ENCODE measurements around the gene DNM2.
"Not testable (repeated sequence)": the region's sequence is repeated elsewhere in the genome, so short reads cannot be mapped to it uniquely, and the experiment has no call there.

The DNM2 gene

DNA sequence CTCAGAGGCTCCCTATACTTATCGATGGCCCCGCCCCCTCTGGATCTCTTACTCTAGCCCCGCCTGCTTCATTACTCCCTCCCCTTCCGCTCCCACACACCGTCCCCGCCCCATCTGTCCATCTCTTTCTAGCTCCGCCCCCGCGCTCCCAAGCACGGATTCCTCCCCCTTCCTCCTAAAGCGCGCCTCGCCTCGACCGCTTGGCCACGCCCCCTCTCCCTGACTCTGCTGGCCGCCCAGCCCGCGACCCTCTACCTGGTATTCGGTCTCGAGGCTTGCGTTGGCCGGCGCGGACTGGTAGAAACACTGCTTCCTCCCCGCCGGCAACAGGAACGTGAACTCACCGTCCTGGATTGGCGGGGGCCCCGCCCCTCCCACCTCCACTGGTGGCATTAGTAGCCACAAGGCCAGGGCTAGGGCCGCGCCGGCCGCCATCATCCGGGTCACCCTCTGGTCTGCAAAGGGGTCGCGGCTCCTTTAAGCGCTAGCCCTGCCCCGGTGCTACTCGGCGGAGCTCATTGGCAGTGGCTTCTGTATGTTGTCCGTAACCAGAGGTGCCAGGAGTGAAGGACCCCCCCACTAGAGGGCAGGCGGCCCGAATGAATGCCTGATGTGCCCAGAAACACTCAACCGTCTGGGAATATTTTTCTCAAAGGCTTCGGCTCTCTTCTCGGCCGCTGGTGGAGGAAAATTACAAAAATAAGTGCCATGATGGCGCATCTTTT lies 118.0 kb downstream of the DNM2 start, which contains the start of gene TMED1:
TMED1 (minus strand) TSS at position 459 of the 725 bp plus-strand sequence; CDS start at position 438, 21 bp downstream.
- Mint-ChIP-seq H3K36me3 (peaks cover 24% of the 10 kb centered on the region), H3K27me3 (peaks cover 4% of the 10 kb centered on the region), H3K4me1 (peaks cover 15% of the 10 kb centered on the region), H3K27ac (peak within 1 kb of the TSS; percentile 98), H3K9me3 (peaks cover 13% of the 10 kb centered on the region), H3K4me3 (peak within 1 kb of the TSS; percentile 91)
- DNase-seq = peak; percentile 99
- CTCF ChIA-PET = interaction anchor here (0.6 to 4.9 kb wide), 8 partner anchors 9 to 682 kb away, joined by 3 to 37 read pairs (median 4); partner anchors contain the start of gene DNM2

GRCh38 chr19:10836479-10837330 lies 118.8 kb downstream of the DNM2 start:
- peak overlapping the region; percentile 91 for H3K4me3 Mint-ChIP-seq
- peak overlapping the region; percentile 98 for H3K27ac Mint-ChIP-seq
- CTCF ChIA-PET = interaction anchor here (0.6 to 4.9 kb wide), 5 partner anchors 16 to 120 kb away, joined by 3 to 37 read pairs (median 4); partner anchors contain the start of gene DNM2
- H3K9me3 Mint-ChIP-seq = peaks cover 13% of the 10 kb centered on the region
- H3K27me3 Mint-ChIP-seq = peaks cover 4% of the 10 kb centered on the region
- H3K36me3 Mint-ChIP-seq = peaks cover 24% of the 10 kb centered on the region
- peak; percentile 90 for DNase-seq
- peaks cover 15% of the 10 kb centered on the region for H3K4me1 Mint-ChIP-seq

GRCh38 chr19:10837649-10838048 lies 119.8 kb downstream of the DNM2 start:
- CTCF ChIA-PET = interaction anchor here (4.9 kb wide), 1 partner anchor 26 kb away, joined by 37 read pairs; no protein-coding TSS in a partner anchor
- H3K4me1 Mint-ChIP-seq = peaks cover 15% of the 10 kb centered on the region
- not testable (repeated sequence) for H3K27ac Mint-ChIP-seq

DNA sequence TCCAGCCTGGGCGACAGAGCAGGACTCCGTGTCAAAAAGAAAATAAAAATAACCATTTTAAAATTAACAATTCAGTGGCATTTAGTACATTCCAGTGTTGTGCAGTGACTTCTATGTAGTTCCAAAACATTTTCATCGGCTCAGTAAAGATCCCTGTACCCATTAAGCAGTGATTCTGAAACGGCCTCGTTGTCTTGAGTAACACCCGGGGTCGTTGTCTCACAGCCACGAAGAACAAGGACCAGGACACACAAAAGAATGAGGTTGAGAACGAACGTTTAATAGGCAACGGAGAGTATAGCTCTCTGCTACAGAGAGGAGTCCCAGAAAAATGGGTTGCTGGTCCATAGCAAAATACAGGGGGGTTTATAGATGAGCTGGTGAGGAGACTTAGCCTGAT lies 120.5 kb downstream of the DNM2 start:
- Mint-ChIP-seq H3K27ac (no peak overlapping the region), H3K4me1 (peaks cover 15% of the 10 kb centered on the region), H3K36me3 (peaks cover 15% of the 10 kb centered on the region), H3K27me3 (peaks cover 4% of the 10 kb centered on the region), H3K4me3 (no peak overlapping the region), H3K9me3 (peaks cover 13% of the 10 kb centered on the region)
- CTCF ChIA-PET = interaction anchor here (0.8 to 4.9 kb wide), 3 partner anchors 17 to 26 kb away, joined by 3 to 37 read pairs (median 4); no protein-coding TSS in a partner anchor
- DNase-seq = no peak

More at GRCh38 chr19:10837649-10838048, 119.8 kb downstream of the DNM2 start:
- not testable (repeated sequence) for H3K27me3 Mint-ChIP-seq, DNase-seq, H3K4me3 Mint-ChIP-seq
- Mint-ChIP-seq H3K36me3 (peaks cover 21% of the 10 kb centered on the region), H3K9me3 (peaks cover 13% of the 10 kb centered on the region)

- CTCF ChIA-PET = interaction anchor here (0.8 to 4.9 kb wide), 3 partner anchors 16 to 25 kb away, joined by 3 to 37 read pairs (median 4); no protein-coding TSS in a partner anchor
- peaks cover 15% of the 10 kb centered on the region for H3K4me1 Mint-ChIP-seq
- H3K4me3 Mint-ChIP-seq = no peak overlapping the region
- no peak overlapping the region for H3K27ac Mint-ChIP-seq
- peaks cover 10% of the 10 kb centered on the region for H3K36me3 Mint-ChIP-seq
- H3K27me3 Mint-ChIP-seq = peaks cover 4% of the 10 kb centered on the region
- H3K9me3 Mint-ChIP-seq = peaks cover 13% of the 10 kb centered on the region
- DNase-seq = no peak
These were observed 121.5 kb downstream of the DNM2 start for GRCh38 chr19:10839114-10840050.

DNA sequence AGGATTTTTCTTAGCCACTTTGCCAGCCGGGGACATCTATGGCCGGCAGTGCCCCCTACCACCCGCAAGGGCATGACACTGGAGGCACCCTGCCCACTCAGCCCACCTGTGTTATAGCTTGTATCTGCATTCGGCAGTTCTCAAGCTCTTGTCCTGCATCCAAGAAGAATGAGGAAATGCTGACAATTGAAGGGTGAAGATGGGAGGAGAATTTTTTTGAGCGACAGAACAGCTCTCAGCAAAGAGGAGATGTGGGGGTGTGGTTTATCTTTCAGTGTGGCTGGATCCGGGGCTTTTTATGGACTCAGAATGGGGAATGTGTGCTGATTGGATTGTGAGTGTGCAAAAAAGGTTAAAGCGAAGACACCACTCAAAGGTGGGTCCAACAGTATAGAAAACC lies 124.9 kb downstream of the DNM2 start:
- H3K36me3 Mint-ChIP-seq = peaks cover 5% of the 10 kb centered on the region
- CTCF ChIA-PET = interaction anchor here (1.1 to 2.8 kb wide), 2 partner anchors 15 to 21 kb away, joined by 5 to 9 read pairs; no protein-coding TSS in a partner anchor
- peaks cover 4% of the 10 kb centered on the region for H3K4me1 Mint-ChIP-seq
- no peak for DNase-seq
- H3K27ac Mint-ChIP-seq = no peak overlapping the region
- H3K27me3 Mint-ChIP-seq = no peaks in the 10 kb centered on the region
- no peak overlapping the region for H3K4me3 Mint-ChIP-seq
- H3K9me3 Mint-ChIP-seq = peaks cover 8% of the 10 kb centered on the region

DNA sequence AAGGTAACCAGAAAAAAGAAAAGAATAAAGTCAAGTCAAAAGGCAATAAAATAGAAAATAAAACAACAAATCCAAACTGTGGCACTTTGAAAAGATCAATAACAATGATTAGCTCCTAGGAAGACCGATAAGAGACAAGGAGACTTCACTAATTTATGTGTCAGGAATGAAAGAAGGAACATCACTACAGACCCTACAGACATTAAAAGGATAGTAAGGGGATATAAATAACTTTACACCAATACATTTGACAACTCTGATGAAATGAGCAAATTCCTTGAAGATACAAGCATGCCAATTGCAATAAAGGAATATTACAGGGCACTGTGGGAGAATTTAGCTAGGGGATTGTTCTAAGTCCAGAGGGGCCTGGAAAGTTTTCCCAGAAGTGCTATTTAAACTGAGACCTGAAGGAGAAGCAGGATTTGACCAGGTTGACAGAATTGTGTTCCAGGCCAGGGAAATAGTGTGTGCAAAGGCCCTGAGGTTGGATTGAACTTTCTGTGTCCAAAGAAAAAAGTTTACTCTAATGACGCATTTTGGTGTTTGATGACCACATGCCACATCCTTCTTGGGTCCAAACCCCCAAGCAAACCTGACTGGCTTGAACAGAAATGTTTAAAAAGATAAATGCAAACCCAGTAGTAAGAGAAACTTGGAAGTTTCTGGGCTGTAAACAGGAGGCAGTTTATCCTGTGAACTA lies 128.8 kb downstream of the DNM2 start:
- Mint-ChIP-seq H3K27ac (no peak overlapping the region), H3K9me3 (peaks cover 5% of the 10 kb centered on the region), H3K27me3 (peaks cover 5% of the 10 kb centered on the region), H3K4me1 (peaks cover 14% of the 10 kb centered on the region), H3K36me3 (peaks cover 5% of the 10 kb centered on the region), H3K4me3 (no peak overlapping the region)
- CTCF ChIA-PET = interaction anchor here (0.6 to 1.4 kb wide), 5 partner anchors 10 to 21 kb away, joined by 3 to 6 read pairs (median 3); no protein-coding TSS in a partner anchor
- no peak for DNase-seq

GRCh38 chr19:10848230-10848856 lies 130.5 kb downstream of the DNM2 start, which contains the start of gene C19orf38:
Gene C19orf38, plus strand, starts transcription at chr19:10848415. Its CDS starts 94 bp downstream, at chr19:10848509.
- no peak for DNase-seq
- Mint-ChIP-seq H3K4me3 (peak within 1 kb of the TSS; percentile 60), H3K9me3 (peaks cover 5% of the 10 kb centered on the region), H3K4me1 (peaks cover 14% of the 10 kb centered on the region), H3K27me3 (peaks cover 5% of the 10 kb centered on the region), H3K36me3 (peaks cover 5% of the 10 kb centered on the region), H3K27ac (peak within 1 kb of the TSS; percentile 37)
- CTCF ChIA-PET = interaction anchor here (1.0 to 2.6 kb wide), 3 partner anchors 10 to 16 kb away, joined by 3 to 11 read pairs (median 9); no protein-coding TSS in a partner anchor

GRCh38 chr19:10850631-10851030 lies 132.8 kb downstream of the DNM2 start:
- Mint-ChIP-seq H3K27me3 (peaks cover 5% of the 10 kb centered on the region), H3K27ac (no peak overlapping the region), H3K9me3 (peaks cover 5% of the 10 kb centered on the region), H3K4me3 (no peak overlapping the region), H3K36me3 (peaks cover 5% of the 10 kb centered on the region), H3K4me1 (peaks cover 14% of the 10 kb centered on the region)
- CTCF ChIA-PET = interaction anchor here (0.6 to 1.7 kb wide), 2 partner anchors 13 to 16 kb away, joined by 5 to 6 read pairs; no protein-coding TSS in a partner anchor
- DNase-seq = no peak

DNA sequence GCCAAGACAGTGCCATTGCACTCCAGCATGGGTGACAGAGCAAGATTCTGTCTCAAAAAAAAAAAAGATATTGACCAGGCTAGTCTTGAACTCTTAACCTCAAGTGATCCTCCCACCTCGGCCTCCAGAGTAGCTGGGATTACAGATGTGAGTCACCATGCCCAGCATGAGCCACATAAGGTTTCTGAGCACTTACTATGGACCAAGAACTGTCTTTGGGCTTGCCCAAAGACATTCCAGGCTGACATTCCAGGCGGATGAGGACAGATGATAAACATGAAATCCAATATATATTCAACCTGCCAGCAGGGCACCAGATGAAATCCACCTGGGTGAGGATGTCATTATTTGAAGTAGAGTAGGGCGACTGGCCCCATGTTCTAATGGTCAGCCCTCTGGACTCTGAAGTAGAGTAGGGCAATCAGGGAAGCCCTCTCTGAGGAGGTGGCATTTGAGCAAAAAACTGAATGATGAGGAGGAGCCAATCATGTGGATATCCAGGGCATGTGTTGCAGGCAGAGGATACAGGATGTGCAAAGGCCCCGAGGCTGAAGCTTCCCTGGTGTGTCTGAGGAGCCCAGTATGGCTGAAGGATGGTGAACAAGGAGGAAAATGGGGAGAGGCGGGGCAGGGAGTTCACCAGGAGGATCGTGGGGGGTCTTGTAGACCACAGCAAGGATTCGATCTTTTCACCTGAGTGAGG lies 134.4 kb downstream of the DNM2 start:
- no peak for DNase-seq
- CTCF ChIA-PET = interaction anchor here (1.7 to 3.6 kb wide), 3 partner anchors 12 to 134 kb away, joined by 6 to 32 read pairs (median 12); partner anchors contain the start of gene DNM2
- no peak overlapping the region for H3K27ac Mint-ChIP-seq

DNA sequence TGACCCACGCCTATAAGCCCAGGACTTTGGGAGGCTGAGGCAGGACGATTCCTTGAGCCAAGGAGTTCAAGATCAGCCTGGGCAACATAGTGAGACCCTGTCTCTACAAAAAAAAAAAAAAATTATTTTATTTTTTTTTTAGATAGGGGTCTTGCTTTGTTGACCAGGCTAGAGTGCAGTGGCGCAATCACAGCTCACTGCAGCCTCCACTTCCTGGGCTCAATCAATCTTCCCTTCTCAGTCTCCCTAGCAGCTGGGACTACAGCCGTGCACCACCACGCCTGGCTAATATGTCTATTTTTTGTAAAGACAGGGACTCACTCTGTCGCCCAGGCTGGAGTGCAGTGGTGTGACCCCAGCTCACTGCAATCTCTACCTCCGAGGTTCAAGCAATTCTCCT lies 135.1 kb downstream of the DNM2 start:
- CTCF ChIA-PET = interaction anchor here (1.1 to 3.6 kb wide), 3 partner anchors 11 to 135 kb away, joined by 5 to 32 read pairs (median 12); partner anchors contain the start of gene DNM2
- no peak for DNase-seq
- H3K9me3 Mint-ChIP-seq = no peaks in the 10 kb centered on the region
- peaks cover 10% of the 10 kb centered on the region for H3K4me1 Mint-ChIP-seq
- H3K27me3 Mint-ChIP-seq = peaks cover 5% of the 10 kb centered on the region
- H3K36me3 Mint-ChIP-seq = no peaks in the 10 kb centered on the region
- H3K4me3 Mint-ChIP-seq = no peak overlapping the region
- no peak overlapping the region for H3K27ac Mint-ChIP-seq

More for the DNA sequence above, 134.4 kb downstream of the DNM2 start:
- Mint-ChIP-seq H3K9me3 (no peaks in the 10 kb centered on the region), H3K4me3 (no peak overlapping the region), H3K27me3 (peaks cover 5% of the 10 kb centered on the region), H3K36me3 (no peaks in the 10 kb centered on the region), H3K4me1 (peaks cover 14% of the 10 kb centered on the region)
